HFFc6 (cell line): ENCODE measurements around the gene TLR6. TPM values are rescaled to one million over a fixed set of nuclear protein-coding genes. Genes with fewer than 3 reads are reported as not detected.
A peak's percentile ranks its signal among the peaks of the same experiment; 100 is the strongest.

Experiments
- DNase-seq: peaks from one replicate; pipeline ENCODE4 v3.0.0-alpha.2; 2018
- H3K27ac Mint-ChIP-seq: 2 replicates; pipeline ENCODE4 v1.8.0; 2020; ENCODE audit warnings: mild to moderate bottlenecking, mixed read lengths
- H3K27me3 Mint-ChIP-seq: 2 replicates; pipeline ENCODE4 v1.8.0; 2021; ENCODE audit warnings: mild to moderate bottlenecking, moderate library complexity, mixed read lengths; ENCODE audit not compliant: insufficient read depth
- H3K36me3 Mint-ChIP-seq: 2 replicates; pipeline ENCODE4 v1.8.0; 2021; ENCODE audit warnings: low read depth, mixed read lengths
- H3K4me1 Mint-ChIP-seq: 2 replicates; pipeline ENCODE4 v1.8.0; 2020; ENCODE audit warnings: low read depth, mixed read lengths
- H3K4me3 Mint-ChIP-seq: 2 replicates; pipeline ENCODE4 v1.8.0; 2020; ENCODE audit warnings: mild to moderate bottlenecking, moderate library complexity, mixed read lengths
- H3K9me3 Mint-ChIP-seq: 2 replicates; pipeline ENCODE4 v1.8.0; 2020; ENCODE audit warnings: mild to moderate bottlenecking, mixed read lengths
- total RNA-seq, 6 experiments: library from RNA; stranded (reverse); fragmentation: NEBNext Ultra II Directional; extraction: Animal tissue kit (Norgen Biotek cat#: 25700); gene quantifications; 2 replicates in 1 of 6; 3 replicates in 5 of 6; pipeline ENCODE4 v1.2.3, GENCODE V29; 2021
- TF ChIP-seq, protein P1 (sequence below): fragments of 200-600 bp; sonication (generic); IDR thresholded peaks from 2 replicates; pipeline ENCODE4 v1.5.0; 2021; ENCODE audit warnings: antibody characterized with exemption, mild to moderate bottlenecking

TLR6 gene
- total RNA-seq, 6 experiments from 2014 or later: 0.76 to 1.3 (median 0.97) TPM

DNA sequence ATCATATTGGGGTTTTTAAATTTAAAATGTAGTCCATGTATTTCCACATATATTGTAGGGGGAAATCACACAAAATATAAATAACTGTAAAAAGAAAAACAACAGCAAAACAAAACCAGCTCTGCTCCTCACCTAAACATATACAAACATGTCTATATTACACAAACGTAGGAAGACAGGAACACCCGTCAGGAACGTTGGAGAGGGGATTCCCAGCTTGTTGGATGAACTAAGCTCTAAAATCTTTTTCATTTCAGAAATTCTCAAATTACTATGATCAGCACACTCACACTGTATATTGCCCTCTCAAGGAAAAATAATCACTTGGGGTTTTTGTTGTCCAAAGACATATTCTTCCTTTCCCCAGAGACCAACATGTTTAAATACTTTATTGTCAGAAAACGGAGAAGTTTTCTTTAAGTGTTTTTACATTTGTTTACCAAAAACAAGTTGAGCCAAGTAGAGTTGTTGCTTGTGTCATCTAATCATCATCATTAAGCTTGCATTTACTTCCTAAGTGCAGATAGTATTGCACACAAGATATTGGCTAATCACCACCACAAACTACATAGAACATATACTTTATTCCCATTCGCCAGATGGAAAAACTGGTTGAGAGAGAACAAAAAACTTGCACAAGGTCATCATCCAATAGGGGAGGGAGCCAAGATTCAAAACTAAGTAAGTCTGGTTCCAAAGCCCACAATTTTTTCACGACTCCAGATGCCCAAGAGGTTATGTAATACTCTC, 71.4 kb downstream of the TLR6 start:
- H3K4me1 Mint-ChIP-seq: no peaks in the 10 kb centered on the region
- no peak overlapping the region for H3K4me3 Mint-ChIP-seq
- H3K27ac Mint-ChIP-seq: no peak overlapping the region
- no peak for DNase-seq
- H3K27me3 Mint-ChIP-seq: peaks cover 18% of the 10 kb centered on the region
- TF ChIP-seq, protein P1, sequence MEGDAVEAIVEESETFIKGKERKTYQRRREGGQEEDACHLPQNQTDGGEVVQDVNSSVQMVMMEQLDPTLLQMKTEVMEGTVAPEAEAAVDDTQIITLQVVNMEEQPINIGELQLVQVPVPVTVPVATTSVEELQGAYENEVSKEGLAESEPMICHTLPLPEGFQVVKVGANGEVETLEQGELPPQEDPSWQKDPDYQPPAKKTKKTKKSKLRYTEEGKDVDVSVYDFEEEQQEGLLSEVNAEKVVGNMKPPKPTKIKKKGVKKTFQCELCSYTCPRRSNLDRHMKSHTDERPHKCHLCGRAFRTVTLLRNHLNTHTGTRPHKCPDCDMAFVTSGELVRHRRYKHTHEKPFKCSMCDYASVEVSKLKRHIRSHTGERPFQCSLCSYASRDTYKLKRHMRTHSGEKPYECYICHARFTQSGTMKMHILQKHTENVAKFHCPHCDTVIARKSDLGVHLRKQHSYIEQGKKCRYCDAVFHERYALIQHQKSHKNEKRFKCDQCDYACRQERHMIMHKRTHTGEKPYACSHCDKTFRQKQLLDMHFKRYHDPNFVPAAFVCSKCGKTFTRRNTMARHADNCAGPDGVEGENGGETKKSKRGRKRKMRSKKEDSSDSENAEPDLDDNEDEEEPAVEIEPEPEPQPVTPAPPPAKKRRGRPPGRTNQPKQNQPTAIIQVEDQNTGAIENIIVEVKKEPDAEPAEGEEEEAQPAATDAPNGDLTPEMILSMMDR: no peak
- no peaks in the 10 kb centered on the region for H3K36me3 Mint-ChIP-seq
- H3K9me3 Mint-ChIP-seq: no peaks in the 10 kb centered on the region

DNA sequence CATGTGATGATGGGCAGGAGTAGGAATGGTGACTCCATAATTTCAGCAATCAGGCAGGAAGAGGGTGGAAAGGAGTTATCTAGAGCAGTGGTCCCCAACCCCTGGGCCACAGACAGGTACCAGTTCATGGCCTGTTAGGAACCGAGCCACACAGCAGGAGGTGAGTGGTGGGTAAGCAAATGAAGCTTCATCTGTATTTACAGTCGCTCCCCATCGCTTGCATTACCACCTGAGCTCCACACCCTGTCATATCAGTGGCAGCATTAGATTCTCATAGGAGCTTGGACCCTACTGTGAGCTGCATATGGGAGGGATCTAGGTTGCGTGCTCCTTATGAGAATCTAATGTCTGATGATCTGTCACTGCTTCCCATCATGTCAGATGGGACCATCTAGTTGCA, 72.5 kb downstream of the TLR6 start:
- no peak overlapping the region for H3K27ac Mint-ChIP-seq
- TF ChIP-seq, protein P1: no peak
- H3K4me1 Mint-ChIP-seq: no peaks in the 10 kb centered on the region
- H3K9me3 Mint-ChIP-seq: no peaks in the 10 kb centered on the region
- H3K27me3 Mint-ChIP-seq: peaks cover 15% of the 10 kb centered on the region
- DNase-seq: no peak
- H3K36me3 Mint-ChIP-seq: no peaks in the 10 kb centered on the region
- H3K4me3 Mint-ChIP-seq: no peak overlapping the region

DNA sequence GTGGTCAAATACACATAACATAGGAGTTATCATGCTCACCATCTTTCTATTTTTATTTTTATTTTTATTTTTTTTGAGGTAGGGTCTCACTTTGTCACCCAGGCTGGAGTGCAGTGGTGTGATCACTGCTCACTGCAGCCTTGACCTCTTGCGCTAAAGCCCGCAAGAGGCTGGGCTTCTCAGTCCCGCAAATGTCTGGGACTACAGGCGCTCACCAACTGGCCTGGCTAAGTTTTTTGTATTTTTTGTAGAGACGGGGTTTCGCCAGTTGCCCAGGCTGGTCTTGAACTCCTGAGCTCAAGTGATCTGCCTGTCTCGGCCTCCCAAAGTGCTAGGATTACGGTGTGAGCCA, 73.5 kb downstream of the TLR6 start:
- Mint-ChIP-seq H3K4me3 (no peak overlapping the region), H3K4me1 (no peaks in the 10 kb centered on the region), H3K27ac (no peak overlapping the region), H3K9me3 (no peaks in the 10 kb centered on the region), H3K36me3 (no peaks in the 10 kb centered on the region), H3K27me3 (peaks cover 15% of the 10 kb centered on the region)
- no peak for DNase-seq
- TF ChIP-seq, protein P1: peak; percentile 37

DNA sequence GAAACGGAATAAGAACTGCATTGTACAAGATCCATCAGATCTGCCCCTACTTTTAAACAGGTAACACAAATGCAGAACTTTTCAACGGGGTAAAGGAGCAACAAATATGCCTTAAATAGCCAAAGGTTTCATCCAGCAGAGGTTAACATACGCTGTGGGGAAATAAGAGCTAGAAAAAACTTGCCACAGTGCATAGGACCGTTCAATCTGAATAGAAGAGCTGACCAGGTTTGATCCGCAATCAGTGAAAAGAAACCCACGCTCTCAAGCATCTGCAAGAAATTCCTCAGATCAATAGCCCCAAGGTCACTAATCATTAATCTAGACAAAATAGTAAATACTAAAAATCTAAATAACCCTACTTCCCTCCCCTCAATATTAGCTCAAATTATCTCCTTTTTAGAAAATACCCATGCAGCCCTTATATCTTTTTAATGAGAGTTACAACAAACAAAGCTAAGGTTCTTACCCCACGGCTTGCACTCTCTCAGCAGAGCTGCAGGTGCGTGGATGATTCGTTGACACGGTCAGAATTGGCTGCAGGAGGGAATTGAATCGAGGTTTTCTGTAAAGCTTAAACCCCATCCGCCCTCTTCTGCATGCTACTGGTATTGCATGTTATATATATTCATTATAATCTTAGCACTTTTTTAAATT, 74.0 kb downstream of the TLR6 start, which contains the start of gene TLR10:
Gene TLR10 (minus strand): TSS at position 539 of the 657 bp plus-strand sequence. CDS start 7,400 bp downstream, outside the sequence.
- DNase-seq: no peak
- TF ChIP-seq, protein P1: peak; percentile 85
- no peaks in the 10 kb centered on the region for H3K36me3 Mint-ChIP-seq
- no peaks in the 10 kb centered on the region for H3K9me3 Mint-ChIP-seq
- no peak within 1 kb of the TSS for H3K27ac Mint-ChIP-seq
- H3K4me3 Mint-ChIP-seq: no peak within 1 kb of the TSS
- no peaks in the 10 kb centered on the region for H3K4me1 Mint-ChIP-seq
- H3K27me3 Mint-ChIP-seq: peaks cover 15% of the 10 kb centered on the region

DNA sequence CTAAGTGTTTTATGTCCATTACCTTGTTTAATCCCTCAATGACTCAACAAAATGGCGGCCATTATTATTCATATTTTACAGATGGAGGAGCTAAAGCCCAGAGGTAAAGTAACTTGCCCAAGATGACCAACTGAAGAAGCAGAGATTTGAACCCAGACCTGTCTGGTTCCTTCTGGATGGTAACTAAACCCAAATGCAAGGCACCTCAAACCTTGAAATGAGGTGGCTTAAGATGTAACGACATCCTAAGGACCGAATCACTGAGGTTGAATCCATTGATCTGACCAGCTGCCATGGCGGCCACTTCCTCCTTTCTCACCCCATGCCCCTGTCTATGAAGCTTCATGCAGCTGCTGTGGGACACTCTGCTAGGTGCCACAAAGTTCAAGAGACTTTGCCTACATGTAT, 74.8 kb downstream of the TLR6 start:
- DNase-seq: no peak
- H3K36me3 Mint-ChIP-seq: peaks cover 5% of the 10 kb centered on the region; the same call in 1 of the 2 replicates
- peaks cover 15% of the 10 kb centered on the region for H3K27me3 Mint-ChIP-seq
- TF ChIP-seq, protein P1: no peak
- peaks cover 5% of the 10 kb centered on the region for H3K9me3 Mint-ChIP-seq
- no peak overlapping the region for H3K27ac Mint-ChIP-seq
- peaks cover 3% of the 10 kb centered on the region for H3K4me1 Mint-ChIP-seq
- H3K4me3 Mint-ChIP-seq: no peak overlapping the region
